ENCODE results near the gene AGL.

DNA sequence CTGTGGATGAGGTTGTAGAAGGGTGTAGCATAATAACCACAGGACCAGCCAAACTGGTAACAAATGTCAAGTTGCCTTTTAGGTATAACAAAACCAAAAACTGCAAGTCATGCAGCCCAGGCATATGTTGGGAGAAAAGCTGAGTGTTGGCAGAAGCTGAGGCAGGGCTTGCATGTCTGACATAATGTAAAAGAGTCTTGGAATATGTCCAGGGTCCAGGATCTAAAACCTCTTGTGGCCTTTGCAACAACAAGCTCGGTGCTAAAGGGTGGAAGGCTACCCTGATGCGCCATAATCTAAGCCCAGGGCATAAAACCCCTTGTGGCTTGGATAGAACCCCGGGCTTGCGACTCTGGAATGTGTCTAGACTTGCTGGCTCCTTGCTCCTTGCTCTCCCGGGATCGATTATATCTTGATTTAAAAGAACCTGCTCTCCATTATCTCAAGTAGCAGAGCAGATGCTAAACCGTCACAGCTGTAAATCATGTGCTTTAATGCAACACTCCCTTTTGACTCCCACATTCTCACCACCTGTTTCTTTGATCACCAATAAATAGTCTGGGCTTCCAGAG, 93.1 kb downstream of the AGL start:
- TF ChIP-seq CTCF (IDR thresholded peaks at IDR 0.05), result no peak
- no peak for TF ChIP-seq POLR2A (IDR thresholded peaks at IDR 0.05)

Measured in testis (tissue), 2 donors.